GM18909 (cell line): ENCODE measurements around the gene CBLC.
A peak's percentile ranks its signal among the peaks of the same experiment; 100 is the strongest.

Source experiments
- ATAC-seq: cut with Tn5 transposase; IDR thresholded peaks from one replicate; pipeline ENCODE4 v1.9.1; 2021; ENCODE audit warnings: mild to moderate bottlenecking; ENCODE audit not compliant: unreplicated experiment, poor library complexity

Gene CBLC

GRCh38 chr19:44794610-44795009 is 16.9 kb downstream of the CBLC start:
- no peak for ATAC-seq

- ATAC-seq, result no peak
Measured at GRCh38 chr19:44795398-44795987, 17.8 kb downstream of the CBLC start.

GRCh38 chr19:44796701-44797115 is 19.0 kb downstream of the CBLC start:
- ATAC-seq, result no peak

DNA sequence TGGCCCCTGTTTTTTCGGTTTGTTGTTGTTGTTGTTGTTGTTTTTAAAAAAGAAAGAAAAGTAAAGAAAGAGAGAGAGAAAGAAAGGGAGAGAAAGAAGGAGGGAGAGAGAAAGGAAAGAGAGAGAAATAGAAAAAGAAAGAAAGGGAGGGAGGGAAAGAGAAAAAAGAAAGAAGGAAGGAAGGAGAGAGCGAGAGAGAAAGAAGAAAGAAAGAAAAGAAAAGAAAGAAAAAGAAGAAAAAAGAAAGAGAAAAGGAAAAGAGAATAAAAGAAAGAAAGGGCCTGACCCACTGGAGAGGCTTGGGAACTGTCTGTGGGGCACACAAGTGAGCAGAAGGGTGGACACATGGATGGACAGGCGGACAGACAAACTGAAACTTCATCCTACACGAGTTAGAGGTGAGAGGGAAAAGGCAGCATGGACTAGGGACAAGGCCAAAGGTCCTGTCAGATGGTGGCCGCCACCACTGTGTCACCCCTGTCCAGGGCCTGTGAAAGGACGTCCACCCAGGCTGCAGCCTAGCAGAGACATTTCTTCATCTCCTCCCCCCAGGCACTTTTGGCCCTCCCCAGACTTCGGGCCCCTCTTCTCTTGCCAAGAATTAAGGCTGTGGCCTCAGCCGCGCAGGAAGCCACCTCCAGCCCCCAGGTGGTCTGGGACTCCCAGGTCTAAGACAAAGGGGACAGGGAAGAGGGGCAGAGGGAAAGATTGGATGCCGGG is 22.1 kb downstream of the CBLC start:
- no peak for ATAC-seq

- ATAC-seq, result peak; percentile 67
Measured at GRCh38 chr19:44800461-44800860, 22.8 kb downstream of the CBLC start.

DNA sequence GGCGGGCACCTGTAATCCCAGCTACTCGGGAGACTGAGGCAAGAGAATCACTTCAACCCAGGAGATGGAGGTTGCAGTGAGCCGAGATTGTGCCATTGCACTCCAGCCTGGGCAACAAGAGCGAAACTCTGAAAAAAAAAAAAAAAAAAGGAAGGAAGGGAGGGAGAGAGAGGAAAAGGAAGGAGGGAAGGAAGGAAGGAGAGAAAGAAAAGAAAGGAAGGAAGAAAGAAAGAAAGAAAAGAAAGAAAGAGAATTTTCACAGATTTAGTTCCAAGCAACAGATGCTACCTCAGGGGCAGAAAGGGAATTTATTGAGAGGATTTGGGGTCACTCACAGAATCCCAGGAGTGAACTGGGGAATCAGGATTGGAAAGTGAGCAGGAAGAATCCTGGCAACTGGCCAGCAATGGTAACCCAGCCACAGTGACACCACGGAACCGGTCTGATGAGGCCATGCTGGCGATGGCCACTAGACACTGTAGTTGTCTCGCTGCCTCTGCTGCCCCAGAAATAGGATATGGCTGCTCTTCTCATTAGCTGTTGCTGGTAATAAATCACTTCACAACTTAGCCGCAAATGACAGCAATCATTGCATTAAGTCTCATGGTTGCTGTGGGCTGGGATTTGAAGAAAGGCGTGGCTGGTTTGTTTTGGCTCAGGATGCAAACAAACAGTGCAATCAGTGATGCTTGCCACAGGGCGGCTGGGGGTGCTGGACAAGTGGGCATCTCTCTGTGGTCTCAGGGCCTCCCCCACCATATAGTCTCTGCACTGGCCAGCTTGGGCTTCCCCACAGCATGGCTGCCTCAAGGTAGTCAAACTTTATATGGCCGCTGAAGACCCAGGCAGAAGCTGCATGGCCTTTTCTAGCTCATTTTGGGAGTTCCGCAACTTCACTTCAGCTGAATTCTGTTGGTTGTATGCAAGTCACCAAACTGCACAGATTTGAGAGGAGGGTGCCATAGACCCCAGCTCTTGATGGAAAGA is 26.0 kb downstream of the CBLC start:
- no peak for ATAC-seq

DNA sequence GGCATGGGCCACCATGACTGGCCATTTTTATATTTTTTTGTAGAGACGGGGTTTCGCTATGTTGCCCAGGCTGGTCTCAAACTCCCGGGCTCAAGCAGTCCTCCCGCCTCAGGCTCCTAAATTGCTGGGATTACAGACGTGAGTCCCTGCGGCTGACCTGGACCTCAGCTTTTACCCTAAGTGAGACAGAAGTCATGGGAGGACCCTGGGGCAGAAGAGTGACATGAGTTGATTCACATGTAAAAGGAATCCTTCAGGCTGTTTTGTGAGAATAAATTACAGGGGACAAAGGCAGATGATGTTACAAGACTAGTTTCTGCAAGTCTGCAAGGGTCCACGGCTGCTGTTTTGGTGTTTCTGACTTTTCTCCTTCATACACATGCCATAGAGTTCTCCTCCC is 28.6 kb downstream of the CBLC start:
- ATAC-seq, result no peak

GRCh38 chr19:44807162-44807561 is 29.5 kb downstream of the CBLC start:
- ATAC-seq, result no peak

- ATAC-seq, result no peak
Measured at GRCh38 chr19:44807652-44808462, 30.2 kb downstream of the CBLC start.

GRCh38 chr19:44808463-44809371 is 31.0 kb downstream of the CBLC start, which contains the start of gene BCAM:
BCAM (plus strand) TSS chr19:44809103; CDS start chr19:44809125, 22 bp downstream.
- no peak for ATAC-seq

DNA sequence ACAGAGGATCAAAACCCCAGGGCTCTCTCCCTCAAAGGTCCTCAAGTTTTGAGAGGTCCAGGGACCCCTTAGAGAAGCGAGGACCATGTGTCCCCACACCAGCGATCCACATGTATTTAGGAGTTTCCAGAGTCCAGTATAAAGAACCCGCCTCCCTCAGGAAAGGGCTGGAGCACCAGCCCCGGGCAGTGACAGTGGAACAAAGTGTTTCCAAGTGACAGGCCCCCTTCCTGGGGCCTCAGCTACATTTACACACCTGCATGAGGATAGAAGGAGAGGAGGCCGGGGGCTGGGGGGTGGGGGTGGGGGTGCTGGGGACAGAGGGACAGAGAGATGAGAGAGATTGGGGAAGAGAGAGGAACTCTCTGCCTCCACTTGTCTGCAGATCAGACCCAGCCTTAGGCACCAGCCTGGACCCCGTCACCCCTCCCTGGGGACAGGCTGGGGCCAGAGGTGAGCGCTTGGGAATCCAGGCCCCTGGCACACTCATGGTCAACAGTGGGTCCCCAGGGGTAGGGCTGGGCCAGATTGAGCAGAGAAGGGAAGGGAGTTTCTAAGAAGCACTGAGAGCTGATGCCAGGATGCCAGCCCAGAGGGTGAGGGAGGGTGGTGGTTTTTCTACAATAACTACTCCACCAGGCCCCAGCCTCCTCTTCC is 32.0 kb downstream of the CBLC start:
- no peak for ATAC-seq

GRCh38 chr19:44810234-44811121 is 32.8 kb downstream of the CBLC start:
- ATAC-seq, result no peak

DNA sequence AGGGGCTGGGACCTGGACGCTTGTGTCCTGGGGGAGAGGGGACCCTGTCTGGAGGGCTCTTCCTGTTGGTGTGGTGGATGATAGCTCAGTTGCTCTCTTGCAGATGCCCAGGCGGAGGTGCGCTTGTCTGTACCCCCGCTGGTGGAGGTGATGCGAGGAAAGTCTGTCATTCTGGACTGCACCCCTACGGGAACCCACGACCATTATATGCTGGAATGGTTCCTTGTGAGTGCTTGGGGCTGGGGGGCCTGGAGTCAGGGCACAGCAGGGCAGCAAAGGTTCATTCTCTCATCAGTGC is 33.4 kb downstream of the CBLC start:
- ATAC-seq, result no peak

DNA sequence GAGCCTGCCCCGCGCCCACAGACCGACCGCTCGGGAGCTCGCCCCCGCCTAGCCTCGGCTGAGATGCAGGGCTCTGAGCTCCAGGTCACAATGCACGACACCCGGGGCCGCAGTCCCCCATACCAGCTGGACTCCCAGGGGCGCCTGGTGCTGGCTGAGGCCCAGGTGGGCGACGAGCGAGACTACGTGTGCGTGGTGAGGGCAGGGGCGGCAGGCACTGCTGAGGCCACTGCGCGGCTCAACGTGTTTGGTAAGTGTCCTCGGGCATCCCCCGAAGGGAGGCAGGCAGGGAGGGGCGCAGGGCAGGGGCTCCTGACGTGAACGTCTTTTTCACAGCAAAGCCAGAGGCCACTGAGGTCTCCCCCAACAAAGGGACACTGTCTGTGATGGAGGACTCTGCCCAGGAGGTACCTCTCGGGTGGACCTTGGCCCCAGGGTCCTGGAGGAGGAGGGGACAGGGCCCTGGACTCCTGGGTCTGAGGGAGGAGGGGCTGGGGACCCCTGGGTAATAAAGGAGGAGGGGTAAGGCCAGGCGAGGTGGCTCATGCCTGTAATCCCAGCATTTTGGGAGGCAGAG is 34.5 kb downstream of the CBLC start:
- ATAC-seq, result no peak

GRCh38 chr19:44813070-44813840 is 35.6 kb downstream of the CBLC start:
- no peak for ATAC-seq

DNA sequence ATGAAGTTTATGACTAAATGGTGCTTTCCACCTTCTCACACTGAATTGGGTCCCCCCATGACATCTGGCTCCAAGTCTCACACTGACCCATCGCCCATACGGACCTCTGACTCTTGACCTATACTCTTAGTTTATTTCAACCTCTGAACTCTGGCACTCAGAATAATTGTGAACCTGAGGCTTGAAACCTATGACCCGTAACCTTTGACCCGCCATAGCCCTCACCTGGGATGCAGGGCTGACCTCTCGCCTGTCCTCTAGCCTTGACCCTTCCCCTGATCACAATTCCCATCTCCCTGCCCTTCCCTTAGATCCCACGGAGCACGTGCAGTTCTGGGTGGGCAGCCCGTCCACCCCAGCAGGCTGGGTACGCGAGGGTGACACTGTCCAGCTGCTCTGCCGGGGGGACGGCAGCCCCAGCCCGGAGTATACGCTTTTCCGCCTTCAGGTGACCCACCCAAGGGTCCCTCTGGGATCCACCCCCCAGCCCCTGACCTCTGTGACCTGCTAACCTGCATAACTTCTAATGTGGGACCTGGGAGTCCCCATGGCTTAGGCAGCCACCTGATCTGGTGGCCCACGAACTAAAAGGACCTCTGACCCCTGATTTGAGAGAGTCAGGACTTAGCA is 36.3 kb downstream of the CBLC start:
- ATAC-seq, result no peak
